Keratinocyte (primary cell): ENCODE measurements around the gene FHL3. TPM values are rescaled to one million over a fixed set of nuclear protein-coding genes. Genes with fewer than 3 reads are reported as not detected.

Source experiments
- DNase-seq: peaks from one replicate; pipeline ENCODE4 v3.0.0-alpha.2; 2011; ENCODE audit warnings: low read depth, missing footprints, low spot score
- FAIRE-seq: peaks from 2 replicates; lab custom pipeline; 2011; peaks lifted over from hg19 to GRCh38; lab: Jason Lieb, UNC
- H2AFZ ChIP-seq: 2 replicates; pipeline ENCODE4 v1.6.0; 2012; ENCODE audit warnings: low read length, control low read depth, inconsistent platforms; ENCODE audit not compliant: control insufficient read depth
- H3K27ac ChIP-seq: 2 replicates; pipeline ENCODE4 v1.5.1; 2011; ENCODE audit warnings: low read length; ENCODE audit not compliant: control insufficient read depth, insufficient read depth
- H3K27me3 ChIP-seq: 3 replicates; pipeline ENCODE4 v1.6.0; 2011; ENCODE audit warnings: low read length; ENCODE audit not compliant: control insufficient read depth, insufficient read depth; ENCODE audit errors: extremely low read depth
- H3K36me3 ChIP-seq, 2 experiments: 2 replicates in 1 of 2; 3 replicates in 1 of 2; pipeline ENCODE4 v1.5.1; 2011; ENCODE audit warnings: low read length in 2 of 2, mild to moderate bottlenecking in 1 of 2; ENCODE audit not compliant: control insufficient read depth in 2 of 2, insufficient read depth in 2 of 2; ENCODE audit errors: extremely low read depth in 1 of 2
- H3K4me1 ChIP-seq: 3 replicates; pipeline ENCODE4 v1.5.1; 2011; ENCODE audit warnings: low read length; ENCODE audit not compliant: control insufficient read depth, insufficient read depth; ENCODE audit errors: extremely low read depth
- H3K4me2 ChIP-seq: 3 replicates; pipeline ENCODE4 v1.6.0; 2011; ENCODE audit warnings: low read depth, low read length; ENCODE audit not compliant: control insufficient read depth, insufficient read depth; ENCODE audit errors: extremely low read depth
- H3K4me3 ChIP-seq, 3 experiments: fragments of 200-600 bp in 1 of 3; sonication (generic) in 1 of 3; 2 replicates in 2 of 3; 3 replicates in 1 of 3; pipeline ENCODE4 v1.5.1; 2011 to 2016; ENCODE audit warnings: low read length in 3 of 3, mild to moderate bottlenecking in 3 of 3, control low read depth in 2 of 3, inconsistent platforms in 1 of 3, low read depth in 1 of 3, mixed read lengths in 1 of 3, mixed run types in 1 of 3, moderate library complexity in 1 of 3; ENCODE audit not compliant: control insufficient read depth in 2 of 3, insufficient read depth in 2 of 3; ENCODE audit errors: extremely low read depth in 1 of 3
- H3K79me2 ChIP-seq: 2 replicates; pipeline ENCODE4 v1.6.0; 2012; ENCODE audit warnings: low read length; ENCODE audit not compliant: control insufficient read depth, insufficient read depth
- H3K9ac ChIP-seq: 3 replicates; pipeline ENCODE4 v1.6.0; 2011; ENCODE audit warnings: low read length; ENCODE audit not compliant: control insufficient read depth, insufficient read depth; ENCODE audit errors: extremely low read depth
- H3K9me1 ChIP-seq: 3 replicates; pipeline ENCODE4 v1.6.0; 2011; ENCODE audit warnings: low read length; ENCODE audit not compliant: control insufficient read depth, insufficient read depth; ENCODE audit errors: extremely low read depth
- H3K9me3 ChIP-seq: 2 replicates; pipeline ENCODE4 v1.5.1; 2012; ENCODE audit warnings: low read depth, low read length; ENCODE audit not compliant: control insufficient read depth
- H4K20me1 ChIP-seq: 3 replicates; pipeline ENCODE4 v1.6.0; 2011; ENCODE audit warnings: low read length; ENCODE audit not compliant: control insufficient read depth, insufficient read depth; ENCODE audit errors: extremely low read depth
- EZH2 ChIP-seq: IDR thresholded peaks from one replicate; pipeline ENCODE4 v1.6.1; 2012; ENCODE audit warnings: inconsistent platforms, mild to moderate bottlenecking, low read length, moderate library complexity
- dilution Hi-C: fragments of 300-500 bp; cut with MboI; formaldehyde crosslinking; loops from one replicate; pipeline ENCODE4 v1.7.0; 2020; ENCODE audit warnings: low sequenced_read_pairs; ENCODE audit not compliant: extremely low pct_ligation_motif_present
- polyA plus RNA-seq, 5 experiments: library from polyadenylated mRNA; depleted of rRNA in 3 of 5; stranded (reverse) in 3 of 5; stranded (forward) in 1 of 5; unstranded in 1 of 5; fragments of >200 nt; gene quantifications; 1 replicate in 1 of 5; 2 replicates in 3 of 5; 3 replicates in 1 of 5; pipeline versions ENCODE4 v1.2.1 to v1.2.3, GENCODE V29; 2011 to 2012; ENCODE audit warnings: missing spikeins in 2 of 5, low read depth in 1 of 5, low replicate concordance in 1 of 5
- TF ChIP-seq, protein P1 (sequence below), 3 experiments: IDR thresholded peaks in 1 of 3; conservative IDR thresholded peaks in 1 of 3; optimal IDR thresholded peaks in 1 of 3; 2 replicates in 2 of 3; 3 replicates in 1 of 3; pipeline versions ENCODE3 to v1.5.1; 2011; ENCODE audit warnings: low read length in 3 of 3, mild to moderate bottlenecking in 3 of 3, moderate library complexity in 2 of 3, control low read depth in 1 of 3, inconsistent platforms in 1 of 3; ENCODE audit not compliant: insufficient read depth in 2 of 3; ENCODE audit errors: extremely low read depth in 1 of 3

The FHL3 gene
- polyA plus RNA-seq, 1 donor (not counting 4 experiments of a cell fraction or from before 2014, with no cell fraction given), result 5.1 TPM

DNA sequence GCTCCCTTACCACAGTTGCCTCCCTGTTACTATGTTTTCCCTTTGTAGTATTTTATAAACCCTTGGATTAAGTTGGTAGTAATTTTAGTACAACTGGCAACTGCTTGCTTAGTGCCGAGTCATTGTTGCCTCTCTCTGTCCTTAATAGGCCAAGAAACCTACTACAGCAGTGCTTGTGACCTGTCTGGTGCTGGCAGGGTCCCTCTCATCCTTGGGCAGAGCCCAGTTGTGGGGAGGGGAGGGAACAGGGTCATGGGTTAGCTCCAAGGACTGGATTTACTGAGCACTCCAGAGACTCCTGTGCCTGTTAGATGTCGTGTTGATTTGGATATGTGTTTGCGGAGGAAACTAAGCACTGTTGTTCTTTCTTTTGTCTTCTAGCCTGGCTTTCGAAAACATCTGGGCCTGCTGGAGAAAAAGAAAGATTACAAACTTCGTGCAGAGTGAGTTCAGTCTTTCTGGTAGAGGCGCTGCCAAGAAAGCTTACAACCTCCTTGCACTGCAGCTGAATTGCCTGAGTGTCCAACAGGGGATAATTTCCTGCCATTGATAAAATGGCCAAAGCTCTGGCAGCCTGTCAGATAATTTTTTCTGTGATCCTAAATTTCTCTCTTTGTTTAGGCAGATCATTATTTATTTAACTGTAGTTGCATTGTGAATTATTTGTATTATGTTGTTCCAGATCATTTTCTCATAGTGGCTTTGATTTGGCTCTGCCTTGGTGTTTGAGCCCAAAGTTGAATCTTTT is 10.8 kb upstream of the FHL3 start:
- H3K27ac ChIP-seq, result no peak overlapping the region
- dilution Hi-C loops, result no loop called here
- H3K4me2 ChIP-seq, result no peak overlapping the region
- DNase-seq (no peak), FAIRE-seq (no peak)
- H3K9ac ChIP-seq, result peak overlapping the region; percentile 18
- H3K27me3 ChIP-seq, result no peaks in the 10 kb centered on the region
- no peak overlapping the region for H3K4me3 ChIP-seq
- peaks cover 54% of the 10 kb centered on the region for H3K79me2 ChIP-seq
- peaks cover 25% of the 10 kb centered on the region for H3K4me1 ChIP-seq
- H2AFZ ChIP-seq, result no peak overlapping the region
- H4K20me1 ChIP-seq, result no peaks in the 10 kb centered on the region
- TF ChIP-seq EZH2, result no peak
- TF ChIP-seq, protein P1, sequence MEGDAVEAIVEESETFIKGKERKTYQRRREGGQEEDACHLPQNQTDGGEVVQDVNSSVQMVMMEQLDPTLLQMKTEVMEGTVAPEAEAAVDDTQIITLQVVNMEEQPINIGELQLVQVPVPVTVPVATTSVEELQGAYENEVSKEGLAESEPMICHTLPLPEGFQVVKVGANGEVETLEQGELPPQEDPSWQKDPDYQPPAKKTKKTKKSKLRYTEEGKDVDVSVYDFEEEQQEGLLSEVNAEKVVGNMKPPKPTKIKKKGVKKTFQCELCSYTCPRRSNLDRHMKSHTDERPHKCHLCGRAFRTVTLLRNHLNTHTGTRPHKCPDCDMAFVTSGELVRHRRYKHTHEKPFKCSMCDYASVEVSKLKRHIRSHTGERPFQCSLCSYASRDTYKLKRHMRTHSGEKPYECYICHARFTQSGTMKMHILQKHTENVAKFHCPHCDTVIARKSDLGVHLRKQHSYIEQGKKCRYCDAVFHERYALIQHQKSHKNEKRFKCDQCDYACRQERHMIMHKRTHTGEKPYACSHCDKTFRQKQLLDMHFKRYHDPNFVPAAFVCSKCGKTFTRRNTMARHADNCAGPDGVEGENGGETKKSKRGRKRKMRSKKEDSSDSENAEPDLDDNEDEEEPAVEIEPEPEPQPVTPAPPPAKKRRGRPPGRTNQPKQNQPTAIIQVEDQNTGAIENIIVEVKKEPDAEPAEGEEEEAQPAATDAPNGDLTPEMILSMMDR (optimal IDR thresholded peaks at IDR 0.05 in 1 of 3, IDR thresholded peaks at IDR 0.05 in 1 of 3, conservative IDR thresholded peaks at IDR 0.05 in 1 of 3; ENCODE audit: extremely low read depth in 1 of 3, insufficient read depth in 2 of 3, low read length in 3 of 3), result no peak
- H3K36me3 ChIP-seq, result peaks cover 9 to 35% of the 10 kb centered on the region in 2 experiments
- H3K9me1 ChIP-seq, result peaks cover 3% of the 10 kb centered on the region
- H3K9me3 ChIP-seq, result no peaks in the 10 kb centered on the region

GRCh38 chr1:38014724-38015424 is 9.6 kb upstream of the FHL3 start:
- DNase-seq (no peak), FAIRE-seq (no peak)
- Histone ChIP-seq H3K27me3 (no peaks in the 10 kb centered on the region), H4K20me1 (no peaks in the 10 kb centered on the region), H3K79me2 (peaks cover 54% of the 10 kb centered on the region), H3K9ac (no peak overlapping the region), H3K4me3 (no peak overlapping the region), H3K36me3 (peaks cover 9 to 29% of the 10 kb centered on the region in 2 experiments), H2AFZ (no peak overlapping the region), H3K4me2 (peak overlapping the region; percentile 84), H3K4me1 (peaks cover 25% of the 10 kb centered on the region), H3K9me1 (peaks cover 3% of the 10 kb centered on the region), H3K27ac (no peak overlapping the region), H3K9me3 (no peaks in the 10 kb centered on the region)
- dilution Hi-C loops, result no loop called here
- TF ChIP-seq, protein P1 (optimal IDR thresholded peaks at IDR 0.05 in 1 of 3, IDR thresholded peaks at IDR 0.05 in 1 of 3, conservative IDR thresholded peaks at IDR 0.05 in 1 of 3; ENCODE audit: extremely low read depth in 1 of 3, insufficient read depth in 2 of 3, low read length in 3 of 3), result no peak
- no peak for TF ChIP-seq EZH2
